Hepatocyte (in vitro differentiated cells): ENCODE measurements around the gene DPP3. TPM values are rescaled to one million over a fixed set of nuclear protein-coding genes. Genes with fewer than 3 reads are reported as not detected.

Source experiments
- DNase-seq: peaks from one replicate; pipeline ENCODE4 v3.0.0-alpha.2; 2016; ENCODE audit warnings: low spot score
- H2AFZ ChIP-seq: fragments of 200-600 bp; sonication (generic); 2 replicates; pipeline ENCODE4 v1.6.0; 2016; ENCODE audit warnings: antibody characterized with exemption, mild to moderate bottlenecking
- H3K27ac ChIP-seq: fragments of 200-600 bp; sonication (generic); 2 replicates; pipeline ENCODE4 v1.5.1; 2016; ENCODE audit warnings: mild to moderate bottlenecking
- H3K27me3 ChIP-seq: fragments of 200-600 bp; sonication (generic); 2 replicates; pipeline ENCODE4 v1.6.1; 2016
- H3K36me3 ChIP-seq: fragments of 200-600 bp; sonication (generic); replicated peaks from 2 replicates; pipeline ENCODE4 v1.5.1; 2016; ENCODE audit warnings: low read depth; ENCODE audit not compliant: insufficient read depth
- H3K4me1 ChIP-seq: fragments of 200-600 bp; sonication (generic); 2 replicates; pipeline ENCODE4 v1.5.1; 2016; ENCODE audit warnings: mild to moderate bottlenecking, moderate library complexity; ENCODE audit not compliant: insufficient read depth
- H3K4me2 ChIP-seq: fragments of 200-600 bp; sonication (generic); 2 replicates; pipeline ENCODE4 v1.6.0; 2016
- H3K4me3 ChIP-seq: fragments of 200-600 bp; sonication (generic); 2 replicates; pipeline ENCODE4 v1.5.1; 2016; ENCODE audit warnings: mild to moderate bottlenecking
- H3K79me2 ChIP-seq: fragments of 200-600 bp; sonication (generic); 2 replicates; pipeline ENCODE4 v1.6.0; 2017; ENCODE audit warnings: mild to moderate bottlenecking
- H3K9me2 ChIP-seq: fragments of 200-600 bp; sonication (generic); replicated peaks from 2 replicates; pipeline ENCODE4 v1.6.0; 2017; ENCODE audit warnings: mild to moderate bottlenecking; ENCODE audit not compliant: insufficient read depth
- H3K9me3 ChIP-seq: fragments of 200-600 bp; sonication (generic); 2 replicates; pipeline ENCODE4 v1.5.1; 2016; ENCODE audit warnings: low read depth, mild to moderate bottlenecking
- H4K20me1 ChIP-seq: fragments of 200-600 bp; sonication (generic); 2 replicates; pipeline ENCODE4 v1.6.0; 2016; ENCODE audit warnings: mild to moderate bottlenecking; ENCODE audit not compliant: insufficient read depth, poor library complexity, severe bottlenecking
- CTCF ChIP-seq: fragments of 200-600 bp; sonication (generic); IDR thresholded peaks from 2 replicates; pipeline ENCODE4 v1.5.1; 2016; ENCODE audit warnings: antibody characterized with exemption, mild to moderate bottlenecking; ENCODE audit not compliant: poor library complexity
- EZH2 ChIP-seq: fragments of 200-600 bp; sonication (generic); IDR thresholded peaks from 2 replicates; pipeline ENCODE4 v1.6.1; 2016; ENCODE audit warnings: antibody characterized with exemption, mild to moderate bottlenecking, borderline replicate concordance
- EZH2phosphoT487 ChIP-seq: fragments of 200-600 bp; sonication (generic); IDR thresholded peaks from one replicate; pipeline ENCODE4 v1.6.1; 2018; ENCODE audit warnings: antibody characterized with exemption, mild to moderate bottlenecking, low read depth, moderate library complexity; ENCODE audit not compliant: unreplicated experiment, severe bottlenecking
- whole genome bisulfite sequencing: methylation state at CpG from one replicate; pipeline ENCODE4 v1.1.6; 2016; ENCODE audit warnings: low lambda C conversion rate; ENCODE audit errors: missing lambda C conversion rate; 5-methylcytosine and 5-hydroxymethylcytosine counted together
- polyA plus RNA-seq: library from polyadenylated mRNA; unstranded; fragments of >200 nt; fragmentation: Nextera tagmentation; extraction: Ambion mirVana; gene quantifications from 2 replicates; pipeline ENCODE4 v1.2.1, GENCODE V29; 2016
- total RNA-seq: library from RNA; depleted of rRNA; stranded (reverse); fragments of >200 nt; gene quantifications from 2 replicates; pipeline ENCODE4 v1.2.3, GENCODE V29; 2014

The DPP3 gene
- total and polyA plus RNA-seq, 2 experiments from 2014 or later, result 56.0 to 57.3 TPM

GRCh38 chr11:66443602-66444001 lies 36.6 kb upstream of the DPP3 start:
- Histone ChIP-seq H3K27ac (no peak overlapping the region), H3K79me2 (no peaks in the 10 kb centered on the region), H3K4me2 (no peak overlapping the region), H4K20me1 (no peaks in the 10 kb centered on the region), H3K36me3 (no peaks in the 10 kb centered on the region), H3K27me3 (no peaks in the 10 kb centered on the region), H3K4me3 (no peak overlapping the region), H2AFZ (no peak overlapping the region), H3K9me2 (no peaks in the 10 kb centered on the region), H3K4me1 (no peaks in the 10 kb centered on the region), H3K9me3 (no peaks in the 10 kb centered on the region)
- no peak for DNase-seq
- 84% methylated on average over 4 of the region's 4 CpGs for WGBS
- TF ChIP-seq EZH2, result no peak

GRCh38 chr11:66447012-66447411 lies 33.2 kb upstream of the DPP3 start:
- no peaks in the 10 kb centered on the region for H3K27me3 ChIP-seq
- TF ChIP-seq EZH2phosphoT487 (no peak), CTCF (no peak), EZH2 (no peak)
- no peaks in the 10 kb centered on the region for H3K36me3 ChIP-seq
- H3K9me2 ChIP-seq, result no peaks in the 10 kb centered on the region
- no peaks in the 10 kb centered on the region for H4K20me1 ChIP-seq
- H3K4me3 ChIP-seq, result no peak overlapping the region
- no peak for DNase-seq
- no peaks in the 10 kb centered on the region for H3K4me1 ChIP-seq
- H3K4me2 ChIP-seq, result no peak overlapping the region
- H3K9me3 ChIP-seq, result no peaks in the 10 kb centered on the region
- H2AFZ ChIP-seq, result no peak overlapping the region
- H3K27ac ChIP-seq, result no peak overlapping the region
- no peaks in the 10 kb centered on the region for H3K79me2 ChIP-seq

DNA sequence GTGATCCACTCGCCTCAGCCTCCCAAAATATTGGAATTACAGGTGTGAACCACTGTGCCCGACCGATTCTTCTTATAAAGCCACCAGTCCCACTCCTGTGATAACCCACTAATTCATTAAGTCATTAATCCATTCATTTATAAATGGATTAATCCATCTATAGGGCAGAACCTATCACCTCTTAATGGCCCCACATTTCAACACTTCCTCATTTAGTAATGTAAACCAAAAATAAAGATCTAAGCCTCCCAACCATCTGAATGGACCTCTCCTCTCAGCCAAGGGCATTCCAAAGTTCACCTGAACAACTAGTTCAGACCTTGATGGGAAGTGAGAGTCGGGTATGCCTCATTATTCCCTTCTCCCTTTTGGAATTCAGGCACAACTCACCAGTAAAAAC lies 31.7 kb upstream of the DPP3 start:
- H3K4me1 ChIP-seq, result no peaks in the 10 kb centered on the region
- H3K79me2 ChIP-seq, result no peaks in the 10 kb centered on the region
- no peak for DNase-seq
- H3K9me2 ChIP-seq, result no peaks in the 10 kb centered on the region
- WGBS, result 72% methylated on average over 4 of the region's 4 CpGs
- H4K20me1 ChIP-seq, result no peaks in the 10 kb centered on the region
- no peak overlapping the region for H3K4me3 ChIP-seq
- H3K36me3 ChIP-seq, result no peaks in the 10 kb centered on the region
- TF ChIP-seq EZH2phosphoT487, result no peak
- no peaks in the 10 kb centered on the region for H3K9me3 ChIP-seq
- no peaks in the 10 kb centered on the region for H3K27me3 ChIP-seq
- no peak overlapping the region for H3K4me2 ChIP-seq
- H3K27ac ChIP-seq, result no peak overlapping the region
- H2AFZ ChIP-seq, result no peak overlapping the region

DNA sequence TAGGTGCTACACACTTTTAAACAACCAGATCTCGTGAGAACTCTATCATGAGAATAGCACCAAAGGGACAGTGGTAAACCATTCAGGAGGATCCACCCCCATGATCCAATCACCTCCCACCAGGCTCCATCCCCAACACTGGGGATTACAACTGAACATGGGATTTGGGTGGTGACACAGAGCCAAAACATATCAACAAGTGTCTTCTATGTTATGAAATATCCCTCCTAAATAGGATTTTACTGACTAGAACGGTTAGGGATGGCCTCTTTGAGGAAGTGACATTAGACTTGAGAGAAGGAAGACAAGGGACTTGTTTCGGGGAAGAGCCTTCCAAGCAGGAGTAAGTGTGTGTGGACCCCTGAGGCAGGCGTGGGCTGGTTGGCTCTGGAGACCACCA lies 29.7 kb upstream of the DPP3 start:
- H3K27me3 ChIP-seq, result peaks cover 4% of the 10 kb centered on the region
- no peaks in the 10 kb centered on the region for H3K9me3 ChIP-seq
- no peaks in the 10 kb centered on the region for H3K9me2 ChIP-seq
- no peak for DNase-seq
- TF ChIP-seq EZH2 (no peak), CTCF (no peak), EZH2phosphoT487 (no peak)
- H3K79me2 ChIP-seq, result no peaks in the 10 kb centered on the region
- H4K20me1 ChIP-seq, result no peaks in the 10 kb centered on the region
- no peak overlapping the region for H2AFZ ChIP-seq
- H3K4me3 ChIP-seq, result no peak overlapping the region
- no peak overlapping the region for H3K27ac ChIP-seq
- no peaks in the 10 kb centered on the region for H3K36me3 ChIP-seq
- 78% methylated on average over 4 of the region's 4 CpGs for WGBS
- H3K4me2 ChIP-seq, result no peak overlapping the region
- H3K4me1 ChIP-seq, result no peaks in the 10 kb centered on the region

GRCh38 chr11:66451663-66452062 lies 28.6 kb upstream of the DPP3 start:
- H3K9me2 ChIP-seq, result no peaks in the 10 kb centered on the region
- WGBS, result 88% methylated on average over 4 of the region's 4 CpGs

More at GRCh38 chr11:66451663-66452062, 28.6 kb upstream of the DPP3 start:
- H3K27me3 ChIP-seq, result peaks cover 4% of the 10 kb centered on the region
- no peak overlapping the region for H3K4me3 ChIP-seq
- no peak overlapping the region for H3K4me2 ChIP-seq
- TF ChIP-seq EZH2, result no peak
- TF ChIP-seq EZH2phosphoT487, result no peak
- no peak for TF ChIP-seq CTCF
- no peak for DNase-seq
- H4K20me1 ChIP-seq, result no peaks in the 10 kb centered on the region
- H3K9me3 ChIP-seq, result no peaks in the 10 kb centered on the region
- no peak overlapping the region for H2AFZ ChIP-seq
- no peaks in the 10 kb centered on the region for H3K4me1 ChIP-seq
- no peaks in the 10 kb centered on the region for H3K79me2 ChIP-seq
- no peak overlapping the region for H3K27ac ChIP-seq
- no peaks in the 10 kb centered on the region for H3K36me3 ChIP-seq
